SK-N-SH (cell line): Measurements from ENCODE around the gene PPP2R5D. TPM values are rescaled to one million over a fixed set of nuclear protein-coding genes. Genes with fewer than 3 reads are reported as not detected.

Experiments used
- CTCF ChIA-PET: fragments of 300-600, 350-600 bp; formaldehyde crosslinking; extraction: SDS; loops from one replicate; lab custom pipeline; 2021; lab: Yijun Ruan, JAX
- POLR2A ChIA-PET: fragments of 350-600 bp; sonication (Branson Sonifier 250); formaldehyde crosslinking; extraction: SDS; loops from one replicate; lab custom pipeline; 2020; ENCODE audit warnings: antibody characterized with exemption, inconsistent platforms; lab: Yijun Ruan, JAX
- DNase-seq: peaks from one replicate; pipeline ENCODE4 v3.0.0; 2012
- H2AFZ ChIP-seq: fragments of 200-600 bp; sonication (generic); 2 replicates; pipeline ENCODE4 v1.8.1; 2016; ENCODE audit warnings: antibody characterized with exemption, mild to moderate bottlenecking, low read depth
- H3F3A ChIP-seq: fragments of 200-600 bp; sonication (generic); replicated peaks from 2 replicates; pipeline ENCODE3; 2016; ENCODE audit warnings: antibody characterized with exemption, mild to moderate bottlenecking; ENCODE audit not compliant: insufficient read depth
- H3K27ac ChIP-seq, 2 experiments: fragments of 200-500 bp in 1 of 2; fragments of 200-600 bp in 1 of 2; sonication (Bioruptor generic) in 1 of 2; sonication (generic), shearing (Covaris generic) in 1 of 2; 2 replicates each; pipeline versions ENCODE4 v1.5.1 to v1.6.1; 2014 to 2016; ENCODE audit warnings: low read depth in 2 of 2, inconsistent platforms in 1 of 2, low read length in 1 of 2, mild to moderate bottlenecking in 1 of 2, mixed read lengths in 1 of 2
- H3K27me3 ChIP-seq: fragments of 200-600 bp; sonication (generic), shearing (Covaris generic); 2 replicates; pipeline ENCODE4 v1.6.1; 2016; ENCODE audit warnings: mixed run types; ENCODE audit not compliant: insufficient read depth
- H3K36me3 ChIP-seq, 2 experiments: fragments of 200-500 bp in 1 of 2; fragments of 200-600 bp in 1 of 2; sonication (Bioruptor generic) in 1 of 2; sonication (generic) in 1 of 2; replicated peaks in 1 of 2; 2 replicates each; pipeline versions ENCODE3 to v1.5.1; 2014 to 2016; ENCODE audit warnings: low read length in 1 of 2, mild to moderate bottlenecking in 1 of 2; ENCODE audit not compliant: insufficient read depth in 2 of 2, control insufficient read depth in 1 of 2
- H3K4me1 ChIP-seq, 2 experiments: fragments of 200-500 bp in 1 of 2; fragments of 200-600 bp in 1 of 2; sonication (Bioruptor generic) in 1 of 2; sonication (generic), shearing (Covaris generic) in 1 of 2; 2 replicates each; pipeline versions ENCODE4 v1.5.1 to v1.6.1; 2014 to 2016; ENCODE audit warnings: low read depth in 1 of 2, low read length in 1 of 2, mixed run types in 1 of 2; ENCODE audit not compliant: insufficient read depth in 2 of 2, control insufficient read depth in 1 of 2
- H3K4me2 ChIP-seq: fragments of 200-600 bp; sonication (generic), shearing (Covaris generic); 2 replicates; pipeline ENCODE4 v1.6.1; 2017; ENCODE audit warnings: mixed run types
- H3K4me3 ChIP-seq, 2 experiments: fragments of 200-500 bp in 1 of 2; fragments of 200-600 bp in 1 of 2; sonication (Bioruptor generic) in 1 of 2; sonication (generic), shearing (Covaris generic) in 1 of 2; 2 replicates each; pipeline versions ENCODE4 v1.5.1 to v1.8.1; 2014 to 2016; ENCODE audit warnings: low read depth in 2 of 2, inconsistent platforms in 1 of 2, low read length in 1 of 2, mild to moderate bottlenecking in 1 of 2, mixed read lengths in 1 of 2, moderate library complexity in 1 of 2
- H3K79me2 ChIP-seq: fragments of 200-600 bp; sonication (generic); 2 replicates; pipeline ENCODE4 v1.8.1; 2017; ENCODE audit warnings: mild to moderate bottlenecking; ENCODE audit not compliant: insufficient read depth
- H3K9ac ChIP-seq: fragments of 200-600 bp; sonication (generic); 2 replicates; pipeline ENCODE4 v1.6.1; 2017; ENCODE audit warnings: mixed run types
- H3K9me2 ChIP-seq: fragments of 200-600 bp; sonication (generic); 2 replicates; pipeline ENCODE4 v1.6.1; 2017; ENCODE audit warnings: mixed run types
- H3K9me3 ChIP-seq: fragments of 200-600 bp; sonication (generic); 2 replicates; pipeline ENCODE4 v1.6.1; 2017; ENCODE audit warnings: mixed run types, mild to moderate bottlenecking, moderate library complexity
- H4K20me1 ChIP-seq: fragments of 200-600 bp; sonication (generic); 2 replicates; pipeline ENCODE4 v1.6.1; 2017; ENCODE audit warnings: mild to moderate bottlenecking, mixed run types; ENCODE audit not compliant: insufficient read depth
- CHD2 ChIP-seq: fragments of 150-350 bp; IDR thresholded peaks from 2 replicates; pipeline ENCODE4 v1.6.1; 2018; ENCODE audit warnings: low read length; ENCODE audit not compliant: partially characterized antibody
- ELF1 ChIP-seq: IDR thresholded peaks from 2 replicates; pipeline ENCODE4 v1.4.0; 2012
- EP300 ChIP-seq, 2 experiments: IDR thresholded peaks; 2 replicates each; pipeline versions ENCODE4 v1.4.0 to v1.6.1; 2012; ENCODE audit warnings: borderline replicate concordance in 1 of 2, low read depth in 1 of 2, low read length in 1 of 2
- EZH2phosphoT487 ChIP-seq: fragments of 200-600 bp; sonication (generic); IDR thresholded peaks from 2 replicates; pipeline ENCODE4 v1.6.1; 2017; ENCODE audit warnings: low read depth, mixed run types, mild to moderate bottlenecking, antibody characterized with exemption, moderate library complexity, borderline replicate concordance
- FOXM1 ChIP-seq: IDR thresholded peaks from 2 replicates; pipeline ENCODE4 v1.4.0; 2012; ENCODE audit warnings: low read depth, mild to moderate bottlenecking
- GABPA ChIP-seq: IDR thresholded peaks from 2 replicates; pipeline ENCODE4 v1.4.0; 2012; ENCODE audit warnings: low read depth, mild to moderate bottlenecking
- GATA2 ChIP-seq: sonication (generic); formaldehyde crosslinking; IDR thresholded peaks from 2 replicates; pipeline ENCODE4 v1.5.0; 2020; ENCODE audit warnings: mild to moderate bottlenecking, missing genetic modification reagents
- JUND ChIP-seq: IDR thresholded peaks from 2 replicates; pipeline ENCODE4 v1.4.0; 2012
- NFIC ChIP-seq: IDR thresholded peaks from 2 replicates; pipeline ENCODE4 v1.4.0; 2012; ENCODE audit warnings: borderline replicate concordance
- NRF1 ChIP-seq: IDR thresholded peaks from 2 replicates; pipeline ENCODE4 v1.6.1; 2012; ENCODE audit warnings: low read depth, mild to moderate bottlenecking, low read length
- POLR2AphosphoS5 ChIP-seq: IDR thresholded peaks from 2 replicates; pipeline ENCODE4 v1.6.1; 2012; ENCODE audit warnings: low read depth, low read length
- RXRA ChIP-seq: IDR thresholded peaks from 2 replicates; pipeline ENCODE4 v1.4.0; 2012; ENCODE audit warnings: low read depth, mild to moderate bottlenecking, borderline replicate concordance
- SIN3A ChIP-seq: IDR thresholded peaks from 2 replicates; pipeline ENCODE4 v1.6.1; 2012; ENCODE audit warnings: low read depth, mild to moderate bottlenecking, low read length, moderate library complexity, borderline replicate concordance
- TAF1 ChIP-seq: IDR thresholded peaks from 2 replicates; pipeline ENCODE4 v1.6.1; 2012; ENCODE audit warnings: low read depth, mild to moderate bottlenecking, low read length, moderate library complexity, borderline replicate concordance
- TEAD4 ChIP-seq: IDR thresholded peaks from 2 replicates; pipeline ENCODE4 v1.4.0; 2012; ENCODE audit warnings: mild to moderate bottlenecking, borderline replicate concordance; ENCODE audit not compliant: insufficient read depth
- WGBS: methylation state at CpG from one replicate; pipeline ENCODE4 v1.1.6; 2017; ENCODE audit warnings: low lambda C conversion rate; 5-methylcytosine and 5-hydroxymethylcytosine counted together
- polyA plus RNA-seq, 3 experiments: library from polyadenylated mRNA; depleted of rRNA; stranded (reverse); fragments of >200 nt; gene quantifications; 2 replicates each; pipeline ENCODE4 v1.2.3, GENCODE V29; 2012
- TF ChIP-seq, protein P1 (sequence below): IDR thresholded peaks from 2 replicates; pipeline ENCODE4; 2012
- TF ChIP-seq, protein P2 (sequence below): fragments of 200-600 bp; sonication (generic); IDR thresholded peaks from 2 replicates; pipeline ENCODE4 v1.6.1; 2017; ENCODE audit warnings: antibody characterized with exemption, mild to moderate bottlenecking, moderate library complexity
- TF ChIP-seq, protein P3 (sequence below): fragments of 150-350 bp; IDR thresholded peaks from 2 replicates; pipeline ENCODE4 v1.6.1; 2016; ENCODE audit warnings: mild to moderate bottlenecking, low read depth, low read length
- TF ChIP-seq, protein P4 (sequence below): IDR thresholded peaks from 2 replicates; pipeline ENCODE4 v1.4.0; 2012; ENCODE audit warnings: low read depth, borderline replicate concordance

Gene PPP2R5D
- polyA plus RNA-seq, 1 of the 3 experiments (the other 2 are of a cell fraction): 37.6 TPM

DNA sequence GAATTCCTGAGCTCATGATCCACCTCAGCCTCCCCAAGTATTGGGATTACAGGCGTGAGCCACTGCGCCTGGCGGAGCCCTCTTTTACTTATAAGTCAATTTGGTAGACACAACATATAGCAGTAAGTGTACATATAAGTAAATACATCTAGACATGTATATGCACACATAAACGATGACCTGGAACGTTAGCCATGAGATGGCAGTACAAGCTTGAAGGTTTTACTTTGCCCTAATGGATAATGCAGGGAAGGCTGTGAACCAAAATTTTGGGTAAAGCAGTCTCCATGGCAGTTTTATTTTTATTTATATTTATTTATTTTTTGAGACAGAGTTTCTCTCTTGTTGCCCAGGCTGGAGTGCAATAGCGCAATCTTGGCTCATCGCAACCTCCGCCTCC, 26.2 kb upstream of the PPP2R5D start:
- Histone ChIP-seq H3K79me2 (no peaks in the 10 kb centered on the region), H3K4me3 (no peak overlapping the region), H3K4me2 (no peak overlapping the region), H3F3A (no peaks in the 10 kb centered on the region), H3K4me1 (peaks cover 0 to 7% of the 10 kb centered on the region in 2 experiments; a peak in 1 of 4 replicates), H3K9ac (no peak overlapping the region), H2AFZ (no peak overlapping the region), H4K20me1 (no peaks in the 10 kb centered on the region), H3K36me3 (peaks cover 0 to 2% of the 10 kb centered on the region in 2 experiments), H3K9me2 (no peaks in the 10 kb centered on the region), H3K9me3 (no peaks in the 10 kb centered on the region), H3K27ac (no peak overlapping the region), H3K27me3 (no peaks in the 10 kb centered on the region)
- ChIA-PET CTCF (no interaction called here), POLR2A (interaction anchor here (0.6 to 1.9 kb wide), 2 partner anchors 12 to 26 kb away, joined by 3 to 5 read pairs; partner anchors contain the start of gene PPP2R5D)
- WGBS: 98% methylated on average over 8 of the region's 8 CpGs
- DNase-seq: no peak
- no peak for TF ChIP-seq CHD2
- TF ChIP-seq TEAD4: no peak
- no peak for TF ChIP-seq TAF1
- TF ChIP-seq POLR2AphosphoS5: no peak
- TF ChIP-seq RXRA: no peak
- TF ChIP-seq SIN3A: no peak
- TF ChIP-seq GABPA: no peak
- no peak for TF ChIP-seq GATA2 (CRISPR knock-in tag)
- no peak for TF ChIP-seq NRF1
- TF ChIP-seq NFIC: no peak
- TF ChIP-seq JUND: no peak
- TF ChIP-seq, protein P1, sequence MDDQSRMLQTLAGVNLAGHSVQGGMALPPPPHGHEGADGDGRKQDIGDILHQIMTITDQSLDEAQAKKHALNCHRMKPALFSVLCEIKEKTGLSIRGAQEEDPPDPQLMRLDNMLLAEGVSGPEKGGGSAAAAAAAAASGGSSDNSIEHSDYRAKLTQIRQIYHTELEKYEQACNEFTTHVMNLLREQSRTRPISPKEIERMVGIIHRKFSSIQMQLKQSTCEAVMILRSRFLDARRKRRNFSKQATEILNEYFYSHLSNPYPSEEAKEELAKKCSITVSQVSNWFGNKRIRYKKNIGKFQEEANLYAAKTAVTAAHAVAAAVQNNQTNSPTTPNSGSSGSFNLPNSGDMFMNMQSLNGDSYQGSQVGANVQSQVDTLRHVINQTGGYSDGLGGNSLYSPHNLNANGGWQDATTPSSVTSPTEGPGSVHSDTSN: no peak
- TF ChIP-seq EP300 (IDR thresholded peaks at IDR 0.05; ENCODE audit: borderline replicate concordance in 1 of 2, low read depth in 1 of 2, low read length in 1 of 2): no peak
- no peak for TF ChIP-seq FOXM1
- TF ChIP-seq ELF1: no peak
- TF ChIP-seq EZH2phosphoT487: no peak
- TF ChIP-seq, protein P2, sequence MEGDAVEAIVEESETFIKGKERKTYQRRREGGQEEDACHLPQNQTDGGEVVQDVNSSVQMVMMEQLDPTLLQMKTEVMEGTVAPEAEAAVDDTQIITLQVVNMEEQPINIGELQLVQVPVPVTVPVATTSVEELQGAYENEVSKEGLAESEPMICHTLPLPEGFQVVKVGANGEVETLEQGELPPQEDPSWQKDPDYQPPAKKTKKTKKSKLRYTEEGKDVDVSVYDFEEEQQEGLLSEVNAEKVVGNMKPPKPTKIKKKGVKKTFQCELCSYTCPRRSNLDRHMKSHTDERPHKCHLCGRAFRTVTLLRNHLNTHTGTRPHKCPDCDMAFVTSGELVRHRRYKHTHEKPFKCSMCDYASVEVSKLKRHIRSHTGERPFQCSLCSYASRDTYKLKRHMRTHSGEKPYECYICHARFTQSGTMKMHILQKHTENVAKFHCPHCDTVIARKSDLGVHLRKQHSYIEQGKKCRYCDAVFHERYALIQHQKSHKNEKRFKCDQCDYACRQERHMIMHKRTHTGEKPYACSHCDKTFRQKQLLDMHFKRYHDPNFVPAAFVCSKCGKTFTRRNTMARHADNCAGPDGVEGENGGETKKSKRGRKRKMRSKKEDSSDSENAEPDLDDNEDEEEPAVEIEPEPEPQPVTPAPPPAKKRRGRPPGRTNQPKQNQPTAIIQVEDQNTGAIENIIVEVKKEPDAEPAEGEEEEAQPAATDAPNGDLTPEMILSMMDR: no peak
- TF ChIP-seq, protein P3, sequence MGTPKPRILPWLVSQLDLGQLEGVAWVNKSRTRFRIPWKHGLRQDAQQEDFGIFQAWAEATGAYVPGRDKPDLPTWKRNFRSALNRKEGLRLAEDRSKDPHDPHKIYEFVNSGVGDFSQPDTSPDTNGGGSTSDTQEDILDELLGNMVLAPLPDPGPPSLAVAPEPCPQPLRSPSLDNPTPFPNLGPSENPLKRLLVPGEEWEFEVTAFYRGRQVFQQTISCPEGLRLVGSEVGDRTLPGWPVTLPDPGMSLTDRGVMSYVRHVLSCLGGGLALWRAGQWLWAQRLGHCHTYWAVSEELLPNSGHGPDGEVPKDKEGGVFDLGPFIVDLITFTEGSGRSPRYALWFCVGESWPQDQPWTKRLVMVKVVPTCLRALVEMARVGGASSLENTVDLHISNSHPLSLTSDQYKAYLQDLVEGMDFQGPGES: no peak
- TF ChIP-seq, protein P4, sequence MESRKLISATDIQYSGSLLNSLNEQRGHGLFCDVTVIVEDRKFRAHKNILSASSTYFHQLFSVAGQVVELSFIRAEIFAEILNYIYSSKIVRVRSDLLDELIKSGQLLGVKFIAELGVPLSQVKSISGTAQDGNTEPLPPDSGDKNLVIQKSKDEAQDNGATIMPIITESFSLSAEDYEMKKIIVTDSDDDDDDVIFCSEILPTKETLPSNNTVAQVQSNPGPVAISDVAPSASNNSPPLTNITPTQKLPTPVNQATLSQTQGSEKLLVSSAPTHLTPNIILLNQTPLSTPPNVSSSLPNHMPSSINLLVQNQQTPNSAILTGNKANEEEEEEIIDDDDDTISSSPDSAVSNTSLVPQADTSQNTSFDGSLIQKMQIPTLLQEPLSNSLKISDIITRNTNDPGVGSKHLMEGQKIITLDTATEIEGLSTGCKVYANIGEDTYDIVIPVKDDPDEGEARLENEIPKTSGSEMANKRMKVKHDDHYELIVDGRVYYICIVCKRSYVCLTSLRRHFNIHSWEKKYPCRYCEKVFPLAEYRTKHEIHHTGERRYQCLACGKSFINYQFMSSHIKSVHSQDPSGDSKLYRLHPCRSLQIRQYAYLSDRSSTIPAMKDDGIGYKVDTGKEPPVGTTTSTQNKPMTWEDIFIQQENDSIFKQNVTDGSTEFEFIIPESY: no peak
